Mesodermal cell (in vitro differentiated cells): Measurements from ENCODE around the gene ETV5.
"Not testable (repeated sequence)": the region's sequence is repeated elsewhere in the genome, so short reads cannot be mapped to it uniquely, and the experiment has no call there.

Source experiments
- H3K27ac ChIP-seq: 2 replicates; pipeline ENCODE4 v1.7.0; 2013; ENCODE audit warnings: mild to moderate bottlenecking, low read depth, low read length, moderate library complexity; ENCODE audit not compliant: severe bottlenecking
- H3K36me3 ChIP-seq: 2 replicates; pipeline ENCODE4 v1.7.1; 2013; ENCODE audit warnings: mild to moderate bottlenecking, low read length, moderate library complexity; ENCODE audit not compliant: control insufficient read depth, insufficient read depth
- H3K4me1 ChIP-seq: one replicate; pipeline ENCODE4 v1.7.1; 2013; ENCODE audit warnings: mild to moderate bottlenecking, low read length; ENCODE audit not compliant: insufficient read depth, control insufficient read depth, poor library complexity, severe bottlenecking
- H3K4me3 ChIP-seq: 2 replicates; pipeline ENCODE4 v1.7.0; 2013; ENCODE audit warnings: low read length, control low read depth, mild to moderate bottlenecking; ENCODE audit not compliant: insufficient read depth, poor library complexity, severe bottlenecking; ENCODE audit errors: extremely low read depth
- H3K9me3 ChIP-seq: 2 replicates; pipeline ENCODE4 v1.7.1; 2013; ENCODE audit warnings: mild to moderate bottlenecking, low read length, moderate library complexity; ENCODE audit not compliant: control insufficient read depth
- WGBS, 2 experiments: methylation state at CpG; one replicate each; pipeline ENCODE4 v1.1.5; 2013; ENCODE audit warnings: missing lambda C conversion rate in 2 of 2; ENCODE audit not compliant: insufficient coverage in 2 of 2; 5-methylcytosine and 5-hydroxymethylcytosine counted together

The ETV5 gene

GRCh38 chr3:186024210-186024609, 84.7 kb downstream of the ETV5 start:
- Histone ChIP-seq H3K9me3 (no peaks in the 10 kb centered on the region), H3K36me3 (no peaks in the 10 kb centered on the region), H3K27ac (no peak overlapping the region), H3K4me3 (no peak overlapping the region), H3K4me1 (peaks cover 7% of the 10 kb centered on the region)
- 87 to 97% methylated on average over 4 of the region's 6 CpGs for WGBS, 2 experiments

GRCh38 chr3:186022931-186023330, 86.0 kb downstream of the ETV5 start:
- Histone ChIP-seq H3K4me3 (no peak overlapping the region), H3K9me3 (no peaks in the 10 kb centered on the region), H3K36me3 (no peaks in the 10 kb centered on the region), H3K27ac (no peak overlapping the region), H3K4me1 (peaks cover 7% of the 10 kb centered on the region)
- WGBS, 2 experiments = 84 to 100% methylated on average over 1 to 2 of the region's 3 CpGs

- Histone ChIP-seq H3K27ac (peak overlapping the region; percentile 85), H3K9me3 (no peaks in the 10 kb centered on the region), H3K4me3 (no peak overlapping the region), H3K4me1 (peaks cover 7% of the 10 kb centered on the region), H3K36me3 (no peaks in the 10 kb centered on the region)
- 72 to 77% methylated on average over 7 to 8 of the region's 8 CpGs for WGBS, 2 experiments
These were observed 87.1 kb downstream of the ETV5 start for GRCh38 chr3:186021673-186022362.

- not testable (repeated sequence) for H3K9me3 ChIP-seq, H3K4me3 ChIP-seq, H3K4me1 ChIP-seq, H3K36me3 ChIP-seq
- 80% methylated on average over 2 of the region's 6 CpGs; no CpG with 5 or more reads in 1 of the 2 experiments for WGBS, 2 experiments
- H3K27ac ChIP-seq = peak overlapping the region; percentile 85
These were observed 87.6 kb downstream of the ETV5 start for GRCh38 chr3:186021250-186021649.

GRCh38 chr3:186019288-186019687, 89.6 kb downstream of the ETV5 start:
- WGBS, 2 experiments = no CpG with 5 or more reads among the region's 2 CpGs

GRCh38 chr3:186014866-186015265, 94.0 kb downstream of the ETV5 start:
- WGBS, 2 experiments = 90% methylated on average over 2 of the region's 3 CpGs; no CpG with 5 or more reads in 1 of the 2 experiments
- H3K36me3 ChIP-seq = no peaks in the 10 kb centered on the region
- no peak overlapping the region for H3K27ac ChIP-seq
- H3K4me3 ChIP-seq = no peak overlapping the region
- H3K4me1 ChIP-seq = no peaks in the 10 kb centered on the region
- peaks cover 5% of the 10 kb centered on the region for H3K9me3 ChIP-seq

More at GRCh38 chr3:186019288-186019687, 89.6 kb downstream of the ETV5 start:
- H3K9me3 ChIP-seq, H3K36me3 ChIP-seq, H3K27ac ChIP-seq, H3K4me1 ChIP-seq, H3K4me3 ChIP-seq: not testable (repeated sequence)

GRCh38 chr3:186013312-186013711, 95.6 kb downstream of the ETV5 start:
- no peak overlapping the region for H3K27ac ChIP-seq
- 75 to 80% methylated on average over 5 to 6 of the region's 7 CpGs for WGBS, 2 experiments
- H3K36me3 ChIP-seq = no peaks in the 10 kb centered on the region
- no peaks in the 10 kb centered on the region for H3K4me1 ChIP-seq
- H3K9me3 ChIP-seq = peaks cover 5% of the 10 kb centered on the region
- H3K4me3 ChIP-seq = no peak overlapping the region

GRCh38 chr3:186012137-186012536, 96.8 kb downstream of the ETV5 start:
- no peaks in the 10 kb centered on the region for H3K4me1 ChIP-seq
- 94 to 100% methylated on average over 2 of the region's 4 CpGs for WGBS, 2 experiments
- H3K4me3 ChIP-seq = no peak overlapping the region
- peaks cover 5% of the 10 kb centered on the region for H3K9me3 ChIP-seq
- no peak overlapping the region for H3K27ac ChIP-seq
- no peaks in the 10 kb centered on the region for H3K36me3 ChIP-seq

- H3K27ac ChIP-seq = no peak overlapping the region
- WGBS, 2 experiments = 87 to 91% methylated on average over 3 to 4 of the region's 7 CpGs
- no peak overlapping the region for H3K4me3 ChIP-seq
- H3K9me3 ChIP-seq = no peaks in the 10 kb centered on the region
- H3K4me1 ChIP-seq = no peaks in the 10 kb centered on the region
- no peaks in the 10 kb centered on the region for H3K36me3 ChIP-seq
These were observed 104.2 kb downstream of the ETV5 start for GRCh38 chr3:186004671-186005070.

GRCh38 chr3:186004209-186004608, 104.7 kb downstream of the ETV5 start:
- Histone ChIP-seq H3K4me1 (no peaks in the 10 kb centered on the region), H3K9me3 (no peaks in the 10 kb centered on the region), H3K27ac (no peak overlapping the region), H3K36me3 (no peaks in the 10 kb centered on the region), H3K4me3 (no peak overlapping the region)
- WGBS, 2 experiments = no CpG with 5 or more reads among the region's 3 CpGs

GRCh38 chr3:186003610-186004009, 105.3 kb downstream of the ETV5 start:
- no peak overlapping the region for H3K27ac ChIP-seq

More at GRCh38 chr3:186003610-186004009, 105.3 kb downstream of the ETV5 start:
- 63 to 90% methylated on average over 1 to 5 of the region's 5 CpGs for whole genome bisulfite sequencing, 2 experiments
- H3K36me3 ChIP-seq = no peaks in the 10 kb centered on the region
- H3K4me3 ChIP-seq = no peak overlapping the region
- no peaks in the 10 kb centered on the region for H3K4me1 ChIP-seq
- H3K9me3 ChIP-seq = no peaks in the 10 kb centered on the region
